Breast epithelium (tissue), 4 donors: ENCODE results near the gene SLC28A2. TPM values are rescaled to one million over a fixed set of nuclear protein-coding genes. Genes with fewer than 3 reads are reported as not detected.
A peak's percentile ranks its signal among the peaks of the same experiment; 100 is the strongest.
"Not testable (repeated sequence)": the region's sequence is repeated elsewhere in the genome, so short reads cannot be mapped to it uniquely, and the experiment has no call there.

Experiments
- DNase-seq, 2 donors: peaks; one replicate each; pipeline ENCODE4 v3.0.0-alpha.2; 2019; ENCODE audit warnings: low spot score in 2 of 2
- H3K27ac ChIP-seq, 2 donors: fragments of 200-600 bp; sonication (generic) in 1 of 2; one replicate each; pipeline ENCODE4 v1.5.1; 2016 to 2019; ENCODE audit warnings: mild to moderate bottlenecking in 1 of 2
- H3K27me3 ChIP-seq, 2 donors: fragments of 200-600 bp; sonication (generic) in 1 of 2; one replicate each; pipeline versions ENCODE4 v1.5.1 to v1.6.0; 2017 to 2019; ENCODE audit warnings: control low read depth in 1 of 2, mild to moderate bottlenecking in 1 of 2
- H3K36me3 ChIP-seq: fragments of 200-600 bp; one replicate; pipeline ENCODE4 v1.5.1; 2019
- H3K4me1 ChIP-seq, 2 donors: fragments of 200-600 bp; sonication (generic); one replicate each; pipeline ENCODE4 v1.5.1; 2016 to 2019; ENCODE audit warnings: control low read depth in 1 of 2
- H3K4me3 ChIP-seq, 3 donors: fragments of 200-600 bp; sonication (generic); 1 replicate in 2 of 3; 2 replicates in 1 of 3; pipeline ENCODE4 v1.5.1; 2016 to 2019; ENCODE audit warnings: mild to moderate bottlenecking in 3 of 3, moderate library complexity in 2 of 3
- H3K9me3 ChIP-seq, 2 donors: fragments of 200-600 bp; sonication (generic) in 1 of 2; one replicate each; pipeline ENCODE4 v1.5.1; 2016 to 2019; ENCODE audit warnings: control low read depth in 1 of 2
- POLR2A ChIP-seq: fragments of 450-650 bp; IDR thresholded peaks from one replicate; pipeline ENCODE4 v1.6.1; 2016; ENCODE audit warnings: antibody characterized with exemption, mild to moderate bottlenecking, moderate library complexity
- POLR2AphosphoS5 ChIP-seq, 3 donors: sonication (generic); formaldehyde crosslinking; IDR thresholded peaks; one replicate each; pipeline ENCODE4 v1.6.1; 2017; ENCODE audit warnings: antibody characterized with exemption in 3 of 3
- intact Hi-C: fragments of 100-400 bp; cut with DNase I; formaldehyde crosslinking; loops from one replicate; pipeline ENCODE4 v1.15.1; 2023; ENCODE audit warnings: low total_unique reads
- total RNA-seq, 3 donors: library from RNA; depleted of rRNA; stranded (reverse); fragments of >200 nt; gene quantifications; one replicate each; pipeline ENCODE4 v1.1.0, GENCODE V29; 2016
- TF ChIP-seq, protein P1 (sequence below), 3 donors: fragments of 450-650 bp; IDR thresholded peaks; one replicate each; pipeline ENCODE4 v1.5.1; 2016 to 2017; ENCODE audit warnings: antibody characterized with exemption in 3 of 3, mild to moderate bottlenecking in 3 of 3, moderate library complexity in 3 of 3

Gene SLC28A2
- total RNA-seq, 3 donors from 2014 or later: not detected

DNA sequence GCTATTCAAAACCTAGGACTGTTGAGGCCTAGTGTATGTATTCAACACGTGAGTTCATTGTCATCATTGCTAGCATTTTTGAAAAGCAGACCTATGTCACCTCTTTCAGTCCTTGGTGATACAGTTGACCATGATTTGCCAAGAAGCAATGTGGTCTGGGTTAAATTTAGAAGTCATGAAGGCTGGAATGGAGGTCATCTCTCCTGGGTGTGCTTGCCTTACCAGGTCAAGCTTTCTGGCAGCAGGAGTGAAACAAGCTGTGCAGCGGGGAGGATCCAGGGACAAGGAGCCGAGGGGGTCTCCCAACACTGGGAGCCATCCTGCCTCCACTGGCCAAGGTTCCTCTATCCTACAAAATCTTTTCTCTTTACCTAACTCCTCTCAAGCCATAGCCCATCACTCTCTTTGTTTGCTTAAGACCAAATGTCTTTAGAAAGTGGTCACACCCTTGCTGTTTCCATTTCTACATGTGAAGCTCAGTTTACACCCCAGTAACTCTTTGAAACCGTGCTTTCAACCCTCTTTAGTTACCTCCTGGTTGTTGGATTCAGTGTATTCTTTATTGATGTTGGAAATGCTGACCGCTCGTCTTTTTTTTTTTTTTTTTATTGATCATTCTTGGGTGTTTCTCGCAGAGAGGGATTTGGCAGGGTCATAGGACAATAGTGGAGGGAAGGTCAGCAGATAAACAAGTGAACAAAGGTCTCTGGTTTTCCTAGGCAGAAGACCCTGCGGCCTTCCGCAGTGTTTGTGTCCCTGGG lies 40.0 kb downstream of the SLC28A2 start:
- TF ChIP-seq POLR2AphosphoS5 (IDR thresholded peaks at IDR 0.05) (no peak), POLR2A (no peak)
- TF ChIP-seq, protein P1, sequence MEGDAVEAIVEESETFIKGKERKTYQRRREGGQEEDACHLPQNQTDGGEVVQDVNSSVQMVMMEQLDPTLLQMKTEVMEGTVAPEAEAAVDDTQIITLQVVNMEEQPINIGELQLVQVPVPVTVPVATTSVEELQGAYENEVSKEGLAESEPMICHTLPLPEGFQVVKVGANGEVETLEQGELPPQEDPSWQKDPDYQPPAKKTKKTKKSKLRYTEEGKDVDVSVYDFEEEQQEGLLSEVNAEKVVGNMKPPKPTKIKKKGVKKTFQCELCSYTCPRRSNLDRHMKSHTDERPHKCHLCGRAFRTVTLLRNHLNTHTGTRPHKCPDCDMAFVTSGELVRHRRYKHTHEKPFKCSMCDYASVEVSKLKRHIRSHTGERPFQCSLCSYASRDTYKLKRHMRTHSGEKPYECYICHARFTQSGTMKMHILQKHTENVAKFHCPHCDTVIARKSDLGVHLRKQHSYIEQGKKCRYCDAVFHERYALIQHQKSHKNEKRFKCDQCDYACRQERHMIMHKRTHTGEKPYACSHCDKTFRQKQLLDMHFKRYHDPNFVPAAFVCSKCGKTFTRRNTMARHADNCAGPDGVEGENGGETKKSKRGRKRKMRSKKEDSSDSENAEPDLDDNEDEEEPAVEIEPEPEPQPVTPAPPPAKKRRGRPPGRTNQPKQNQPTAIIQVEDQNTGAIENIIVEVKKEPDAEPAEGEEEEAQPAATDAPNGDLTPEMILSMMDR (IDR thresholded peaks at IDR 0.05): no peak
- no peaks in the 10 kb centered on the region for H3K4me1 ChIP-seq
- H3K27ac ChIP-seq: no peak overlapping the region
- H3K27me3 ChIP-seq: no peaks in the 10 kb centered on the region
- H3K36me3 ChIP-seq: no peaks in the 10 kb centered on the region
- intact Hi-C loops: no loop called here
- no peak for DNase-seq
- no peak overlapping the region for H3K4me3 ChIP-seq
- H3K9me3 ChIP-seq: no peaks in the 10 kb centered on the region

DNA sequence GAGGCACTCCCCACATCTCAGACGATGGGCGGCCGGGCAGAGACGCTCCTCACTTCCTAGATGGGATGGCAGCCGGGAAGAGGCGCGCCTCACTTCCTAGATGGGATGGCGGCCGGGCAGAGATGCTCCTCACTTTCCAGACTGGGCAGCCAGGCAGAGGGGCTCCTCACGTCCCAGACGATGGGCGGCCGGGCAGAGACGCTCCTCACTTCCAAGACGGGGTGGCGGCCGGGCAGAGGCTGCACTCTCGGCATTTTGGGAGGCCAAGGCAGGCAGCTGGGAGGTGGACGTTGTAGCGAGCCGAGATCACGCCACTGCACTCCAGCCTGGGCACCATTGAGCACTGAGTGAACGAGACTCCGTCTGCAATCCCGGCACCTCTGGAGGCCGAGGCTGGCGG lies 41.3 kb downstream of the SLC28A2 start:
- intact Hi-C loops, H3K4me3 ChIP-seq, H3K4me1 ChIP-seq, H3K27me3 ChIP-seq, H3K27ac ChIP-seq, H3K9me3 ChIP-seq, H3K36me3 ChIP-seq, DNase-seq: not testable (repeated sequence)

DNA sequence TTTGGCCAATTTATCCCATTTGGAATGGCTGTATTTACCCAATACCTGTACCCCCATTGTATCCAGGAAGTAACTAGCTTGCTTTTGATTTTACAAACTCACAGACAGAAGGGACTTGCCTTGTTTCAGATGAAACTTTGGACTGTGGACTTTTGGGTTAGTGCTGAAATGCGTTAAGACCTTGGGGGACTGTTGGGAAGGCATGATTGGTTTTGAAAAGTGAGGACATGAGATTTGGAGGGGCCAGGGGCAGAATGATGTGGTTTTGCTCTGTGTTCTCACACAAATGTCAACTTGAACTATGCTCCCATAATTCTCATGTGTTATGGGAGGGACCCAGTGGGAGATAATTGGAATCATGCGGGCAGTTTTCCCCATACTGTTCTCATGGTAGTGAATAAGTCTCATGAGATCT lies 46.9 kb downstream of the SLC28A2 start:
- H3K27ac ChIP-seq, H3K36me3 ChIP-seq, DNase-seq, intact Hi-C loops, H3K27me3 ChIP-seq, H3K4me3 ChIP-seq, H3K4me1 ChIP-seq: not testable (repeated sequence)
- H3K9me3 ChIP-seq: peaks cover 7 to 11% of the 10 kb centered on the region in 2 donors

GRCh38 chr15:45304711-45305110 lies 52.7 kb downstream of the SLC28A2 start:
- Histone ChIP-seq H3K4me3 (no peak overlapping the region), H3K27ac (no peak overlapping the region), H3K27me3 (no peaks in the 10 kb centered on the region), H3K36me3 (no peaks in the 10 kb centered on the region), H3K4me1 (no peaks in the 10 kb centered on the region), H3K9me3 (no peaks in the 10 kb centered on the region)
- no peak for DNase-seq
- intact Hi-C loops: no loop called here
- no peak for TF ChIP-seq POLR2A
- no peak for TF ChIP-seq POLR2AphosphoS5 (IDR thresholded peaks at IDR 0.05)
- TF ChIP-seq, protein P1 (IDR thresholded peaks at IDR 0.05): no peak

GRCh38 chr15:45306105-45306504 lies 54.1 kb downstream of the SLC28A2 start:
- Histone ChIP-seq H3K36me3 (no peaks in the 10 kb centered on the region), H3K9me3 (no peaks in the 10 kb centered on the region), H3K4me3 (no peak overlapping the region), H3K27ac (no peak overlapping the region), H3K27me3 (no peaks in the 10 kb centered on the region), H3K4me1 (no peaks in the 10 kb centered on the region)
- no peak for DNase-seq
- intact Hi-C loops: loop anchor here (2.0 kb wide), 1 partner anchor 63 kb away; no protein-coding TSS in a partner anchor
- TF ChIP-seq, protein P1 (IDR thresholded peaks at IDR 0.05): no peak
- TF ChIP-seq POLR2AphosphoS5 (IDR thresholded peaks at IDR 0.05) (no peak), POLR2A (no peak)

DNA sequence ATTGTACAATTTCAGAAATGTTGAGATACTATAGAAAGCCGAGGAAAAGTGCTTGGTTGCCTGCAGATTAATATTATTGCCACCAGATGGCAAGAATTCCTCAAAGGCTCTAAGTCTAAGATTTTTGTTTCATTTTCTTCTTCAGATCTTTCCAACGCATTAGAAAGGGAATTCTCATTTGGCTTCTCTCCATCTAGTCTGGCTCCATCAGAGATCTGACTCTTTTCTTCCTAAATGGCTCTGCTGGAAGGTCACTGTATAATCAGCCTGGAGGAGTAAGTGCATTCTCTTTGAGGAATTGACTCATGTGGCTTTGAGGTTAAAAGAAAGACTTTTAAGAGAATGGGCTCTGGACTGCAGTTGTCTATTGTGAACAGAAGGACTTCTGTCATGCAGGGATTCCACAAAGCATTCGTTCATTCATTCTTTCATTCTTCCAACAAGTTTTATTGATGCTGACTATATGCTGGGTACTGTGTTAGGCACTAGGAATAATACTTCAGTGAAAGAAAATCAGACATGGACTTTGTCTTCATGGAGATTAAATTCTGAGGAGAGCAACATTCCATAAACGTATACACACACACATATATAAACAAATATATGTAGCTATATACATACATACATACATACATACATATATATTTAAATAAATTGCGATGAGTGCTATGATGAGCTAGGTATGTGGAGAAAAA lies 55.3 kb downstream of the SLC28A2 start:
- H3K9me3 ChIP-seq: no peaks in the 10 kb centered on the region
- TF ChIP-seq POLR2AphosphoS5 (IDR thresholded peaks at IDR 0.05) (no peak), POLR2A (no peak)
- TF ChIP-seq, protein P1 (IDR thresholded peaks at IDR 0.05): peak in 2 of 3 donors; percentile 53 to 64
- H3K4me3 ChIP-seq: peak overlapping the region in 2 of 3 donors; percentile 22 to 49
- no peak for DNase-seq
- no peak overlapping the region for H3K27ac ChIP-seq
- intact Hi-C loops: loop anchor here (2.0 kb wide), 1 partner anchor 65 kb away; no protein-coding TSS in a partner anchor
- H3K27me3 ChIP-seq: no peaks in the 10 kb centered on the region
- no peaks in the 10 kb centered on the region for H3K4me1 ChIP-seq
- H3K36me3 ChIP-seq: no peaks in the 10 kb centered on the region

GRCh38 chr15:45314117-45314516 lies 62.1 kb downstream of the SLC28A2 start:
- H3K4me3 ChIP-seq, DNase-seq, H3K9me3 ChIP-seq, H3K27me3 ChIP-seq, H3K27ac ChIP-seq, H3K36me3 ChIP-seq, intact Hi-C loops, H3K4me1 ChIP-seq: not testable (repeated sequence)
